Limb (tissue), 2 donors: ENCODE measurements around the gene STAB1.
A peak's percentile ranks its signal among the peaks of the same experiment; 100 is the strongest.

Experiments used
- DNase-seq, 2 donors: peaks; one replicate each; pipeline ENCODE4 v3.0.0-alpha.2; 2016; ENCODE audit errors: extremely low spot score in 2 of 2

STAB1 gene

GRCh38 chr3:52532838-52533622 is 37.9 kb downstream of the STAB1 start:
- DNase-seq: peak in 1 of 2 donors; percentile 60

GRCh38 chr3:52533623-52534280 is 38.6 kb downstream of the STAB1 start, which contains the start of gene NT5DC2:
Gene NT5DC2, minus strand, starts transcription at chr3:52533857. Its CDS starts 120 bp downstream, at chr3:52533737.
- DNase-seq: peak; percentile 84 to 91

- DNase-seq: peak; percentile 19 to 42
Measured at GRCh38 chr3:52534281-52535183, 39.4 kb downstream of the STAB1 start.

GRCh38 chr3:52535411-52536111 is 40.4 kb downstream of the STAB1 start:
- DNase-seq: no peak

GRCh38 chr3:52536112-52536368 is 40.9 kb downstream of the STAB1 start:
- DNase-seq: no peak

- DNase-seq: peak; percentile 96 to 97
Measured at GRCh38 chr3:52536369-52537164, 41.4 kb downstream of the STAB1 start, which contains the start of gene UQCC5. Gene UQCC5, plus strand, starts transcription at chr3:52536605. Its CDS starts 151 bp downstream, at chr3:52536756.

GRCh38 chr3:52537165-52537620 is 42.1 kb downstream of the STAB1 start:
- peak in 1 of 2 donors; percentile 26 for DNase-seq

- DNase-seq: no peak
Measured at GRCh38 chr3:52537726-52538421, 42.7 kb downstream of the STAB1 start.

- DNase-seq: no peak
Measured at GRCh38 chr3:52539010-52539653, 44.0 kb downstream of the STAB1 start.

- DNase-seq: no peak
Measured at GRCh38 chr3:52541050-52541449, 45.9 kb downstream of the STAB1 start.

GRCh38 chr3:52544937-52545336 is 49.8 kb downstream of the STAB1 start:
- DNase-seq: no peak

- DNase-seq: no peak
Measured at GRCh38 chr3:52546111-52546901, 51.2 kb downstream of the STAB1 start.

- DNase-seq: no peak
Measured at GRCh38 chr3:52547143-52547542, 52.0 kb downstream of the STAB1 start.

GRCh38 chr3:52551118-52551517 is 56.0 kb downstream of the STAB1 start:
- DNase-seq: no peak

GRCh38 chr3:52552089-52552488 is 57.0 kb downstream of the STAB1 start:
- no peak for DNase-seq

- no peak for DNase-seq
Measured at GRCh38 chr3:52554026-52554755, 59.1 kb downstream of the STAB1 start.

GRCh38 chr3:52555056-52555455 is 59.9 kb downstream of the STAB1 start:
- DNase-seq: no peak
